Measurements from ENCODE around the gene GSTCD. TPM values are rescaled to one million over a fixed set of nuclear protein-coding genes. Genes with fewer than 3 reads are reported as not detected.

Gene GSTCD
- total RNA-seq, 1 experiment from 2014 or later: 21.3 TPM

GRCh38 chr4:105662935-105663675, 45.5 kb upstream of the GSTCD start:
- ChIA-PET POLR2A (no interaction called here), CTCF (no interaction called here)
- Histone ChIP-seq H3K4me3 (ENCODE audit: low read depth, low read length) (no peak overlapping the region), H3K4me1 (no peaks in the 10 kb centered on the region), H3K9me3 (no peaks in the 10 kb centered on the region), H3K27me3 (replicated peaks; ENCODE audit: control insufficient read depth, insufficient read depth, low read length) (no peaks in the 10 kb centered on the region), H3K36me3 (ENCODE audit: control insufficient read depth, insufficient read depth, low read length) (no peaks in the 10 kb centered on the region)
- intact Hi-C loops (cut with micrococcal nuclease; ENCODE audit: unreplicated experiment): no loop called here
- Mint-ChIP-seq H3K27ac (ENCODE audit: unreplicated experiment) (no peak overlapping the region), H3K4me3 (ENCODE audit: unreplicated experiment) (no peak overlapping the region), H3K36me3 (ENCODE audit: insufficient read depth, unreplicated experiment) (no peaks in the 10 kb centered on the region), H3K9me3 (ENCODE audit: unreplicated experiment) (no peaks in the 10 kb centered on the region), H3K4me1 (ENCODE audit: low read depth, unreplicated experiment) (no peaks in the 10 kb centered on the region), H3K27me3 (ENCODE audit: insufficient read depth, unreplicated experiment) (no peaks in the 10 kb centered on the region)
- TF ChIP-seq CTCF (IDR thresholded peaks at IDR 0.05; ENCODE audit: insufficient read depth in 1 of 2, low read depth in 1 of 2, low read length in 1 of 2, severe bottlenecking in 1 of 2, unreplicated experiment in 1 of 2): no peak
- DNase-seq: no peak
- no TSS peak for BruUV-seq (replicated peaks)

- no peaks in the 10 kb centered on the region for H3K4me1 Mint-ChIP-seq (ENCODE audit: low read depth, unreplicated experiment)
- ChIA-PET POLR2A (no interaction called here), CTCF (interaction anchor here (0.8 to 3.4 kb wide), 4 partner anchors 146 to 481 kb away, joined by 3 to 19 read pairs (median 4); partner anchors contain the start of gene PPA2)
- peak in 1 of 2 experiments; percentile 22 for DNase-seq
- Histone ChIP-seq H3K9me3 (no peaks in the 10 kb centered on the region), H3K27me3 (replicated peaks; ENCODE audit: control insufficient read depth, insufficient read depth, low read length) (no peaks in the 10 kb centered on the region), H3K4me3 (ENCODE audit: low read depth, low read length) (no peak overlapping the region), H3K36me3 (ENCODE audit: control insufficient read depth, insufficient read depth, low read length) (no peaks in the 10 kb centered on the region), H3K4me1 (no peaks in the 10 kb centered on the region)
- no peaks in the 10 kb centered on the region for H3K36me3 Mint-ChIP-seq (ENCODE audit: insufficient read depth, unreplicated experiment)
- no TSS peak for BruUV-seq (replicated peaks)
- no peaks in the 10 kb centered on the region for H3K27me3 Mint-ChIP-seq (ENCODE audit: insufficient read depth, unreplicated experiment)
- intact Hi-C loops (cut with micrococcal nuclease; ENCODE audit: unreplicated experiment): loop anchor here (1.0 kb wide), 3 partner anchors 145 to 525 kb away; no protein-coding TSS in a partner anchor
- no peaks in the 10 kb centered on the region for H3K9me3 Mint-ChIP-seq (ENCODE audit: unreplicated experiment)
- no peak overlapping the region for H3K27ac Mint-ChIP-seq (ENCODE audit: unreplicated experiment)
- peak; percentile 40 to 41 for TF ChIP-seq CTCF (IDR thresholded peaks at IDR 0.05; ENCODE audit: insufficient read depth in 1 of 2, low read depth in 1 of 2, low read length in 1 of 2, severe bottlenecking in 1 of 2, unreplicated experiment in 1 of 2)
- no peak overlapping the region for H3K4me3 Mint-ChIP-seq (ENCODE audit: unreplicated experiment)
These were observed 41.9 kb upstream of the GSTCD start for GRCh38 chr4:105666693-105667092.

- DNase-seq: no peak
- no peaks in the 10 kb centered on the region for H3K27me3 Mint-ChIP-seq (ENCODE audit: insufficient read depth, unreplicated experiment)
- Histone ChIP-seq H3K27me3 (replicated peaks; ENCODE audit: control insufficient read depth, insufficient read depth, low read length) (no peaks in the 10 kb centered on the region), H3K36me3 (ENCODE audit: control insufficient read depth, insufficient read depth, low read length) (no peaks in the 10 kb centered on the region), H3K4me1 (no peaks in the 10 kb centered on the region), H3K4me3 (ENCODE audit: low read depth, low read length) (no peak overlapping the region), H3K9me3 (no peaks in the 10 kb centered on the region)
- no peaks in the 10 kb centered on the region for H3K36me3 Mint-ChIP-seq (ENCODE audit: insufficient read depth, unreplicated experiment)
- POLR2A ChIA-PET: no interaction called here
- no peak overlapping the region for H3K27ac Mint-ChIP-seq (ENCODE audit: unreplicated experiment)
- H3K4me1 Mint-ChIP-seq (ENCODE audit: low read depth, unreplicated experiment): no peaks in the 10 kb centered on the region
- CTCF ChIA-PET: no interaction called here
- BruUV-seq (replicated peaks): no TSS peak
- no peak overlapping the region for H3K4me3 Mint-ChIP-seq (ENCODE audit: unreplicated experiment)
- no peaks in the 10 kb centered on the region for H3K9me3 Mint-ChIP-seq (ENCODE audit: unreplicated experiment)
- intact Hi-C loops (cut with micrococcal nuclease; ENCODE audit: unreplicated experiment): no loop called here
- TF ChIP-seq CTCF (IDR thresholded peaks at IDR 0.05; ENCODE audit: insufficient read depth in 1 of 2, low read depth in 1 of 2, low read length in 1 of 2, severe bottlenecking in 1 of 2, unreplicated experiment in 1 of 2): no peak
These were observed 37.9 kb upstream of the GSTCD start for GRCh38 chr4:105670684-105671083.
